DMS 273 treated with DMSO at 0.1 percent for 48 hours (cell line): ENCODE data around the gene EPHA8.

Experiments
- DNase-seq: peaks from one replicate; lab custom pipeline; 2025; lab: John Stamatoyannopoulos, UW

The EPHA8 gene

DNA sequence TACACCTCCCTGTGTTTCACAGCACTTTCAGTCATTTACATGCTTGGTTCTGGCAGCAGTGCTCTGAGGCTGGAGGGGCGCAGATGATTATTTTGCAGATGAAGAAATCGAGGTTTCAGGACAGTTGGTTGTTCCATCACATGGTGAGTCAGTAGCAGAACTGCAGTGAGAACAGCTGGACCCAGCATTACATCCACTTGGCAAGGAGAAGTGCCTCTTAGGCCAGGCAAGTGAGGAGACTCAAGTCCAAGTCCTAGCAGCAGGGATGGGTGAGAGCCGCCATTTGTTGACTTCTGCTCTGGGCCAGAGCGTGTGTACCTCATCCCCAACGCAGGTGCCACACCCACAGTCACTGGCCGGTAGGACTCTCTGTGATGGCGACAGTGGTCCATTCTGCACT is 26.8 kb upstream of the EPHA8 start:
- no peak for DNase-seq

DNA sequence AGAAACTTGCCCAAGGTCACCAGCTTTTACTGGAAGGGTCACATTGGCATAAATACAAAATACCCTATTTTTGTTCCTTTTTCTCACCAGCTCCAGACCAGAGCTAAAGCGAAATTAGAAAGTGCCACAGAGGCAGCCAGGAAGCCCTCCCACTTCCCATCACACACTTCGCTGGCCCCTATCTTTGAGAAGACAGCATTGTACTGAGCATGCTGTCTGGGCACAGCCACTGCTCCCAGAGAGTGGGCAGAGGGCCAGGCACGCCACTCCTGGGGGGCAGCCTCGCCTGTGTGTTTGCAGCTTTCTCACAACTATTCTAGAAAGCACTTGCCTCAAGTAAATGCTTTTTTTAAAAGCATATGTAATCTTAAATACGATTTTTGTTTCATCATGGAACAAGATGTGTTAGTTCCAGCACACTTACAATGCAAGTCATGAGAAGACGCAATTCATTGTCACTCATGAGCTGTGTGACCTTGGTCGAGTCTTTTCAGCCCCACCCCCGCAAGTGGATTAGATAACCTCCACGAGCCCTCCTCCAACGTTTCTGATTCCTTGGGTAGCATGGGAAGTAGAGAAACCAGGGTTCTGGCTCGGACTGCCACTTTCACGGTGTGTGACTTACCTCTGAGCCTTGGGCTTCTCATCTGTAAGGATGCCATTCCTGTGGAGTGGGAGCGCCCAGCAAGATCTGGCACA is 25.7 kb upstream of the EPHA8 start:
- no peak for DNase-seq

DNA sequence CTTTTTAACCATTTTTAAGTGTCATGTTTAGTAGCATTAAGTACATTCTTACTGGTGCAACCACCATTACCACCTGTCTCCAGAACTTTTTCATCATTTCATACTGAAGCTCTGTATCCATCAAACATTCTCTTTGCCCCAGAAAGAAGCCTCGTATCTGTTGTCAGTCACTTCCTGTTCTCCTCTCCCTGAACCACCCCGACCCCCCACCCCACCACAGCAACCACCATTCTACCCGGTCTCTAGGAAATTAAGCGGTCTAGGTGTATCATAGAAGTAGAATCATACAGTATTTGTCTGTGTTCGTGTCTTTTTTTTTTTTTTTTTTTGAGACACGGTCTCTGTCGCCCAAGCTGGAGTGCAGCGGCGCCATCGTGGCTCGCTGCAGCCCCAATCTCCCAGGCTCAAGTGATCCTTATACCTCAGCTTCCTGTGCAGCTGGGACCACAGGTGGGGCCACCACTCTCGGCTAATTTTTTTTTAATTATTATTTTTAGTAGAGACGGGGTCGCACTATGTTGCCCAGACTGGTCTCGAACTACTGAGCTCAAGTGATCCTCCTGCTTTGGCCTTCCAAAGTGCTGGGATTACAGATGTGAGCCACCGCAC is 23.7 kb upstream of the EPHA8 start:
- no peak for DNase-seq

DNA sequence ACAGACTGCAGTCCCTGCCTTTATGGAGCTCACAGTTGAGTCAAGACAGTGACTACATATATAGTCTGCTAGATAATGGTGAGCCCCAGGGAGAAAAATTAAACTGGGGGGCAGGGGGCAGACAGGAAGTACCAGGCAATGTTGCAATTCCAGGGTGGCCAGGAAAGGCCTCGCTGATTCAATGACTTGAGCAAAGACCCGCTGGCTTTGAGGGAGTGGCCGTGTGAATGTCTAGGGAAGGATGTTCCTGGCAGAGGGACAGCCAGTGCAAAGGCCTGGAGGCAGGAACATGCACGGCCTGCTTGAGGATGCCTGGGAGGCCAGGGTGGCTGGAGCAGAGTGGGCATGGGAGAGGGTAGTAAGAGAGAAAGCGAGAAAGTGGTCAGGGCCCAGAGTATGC is 23.0 kb upstream of the EPHA8 start:
- no peak for DNase-seq

DNA sequence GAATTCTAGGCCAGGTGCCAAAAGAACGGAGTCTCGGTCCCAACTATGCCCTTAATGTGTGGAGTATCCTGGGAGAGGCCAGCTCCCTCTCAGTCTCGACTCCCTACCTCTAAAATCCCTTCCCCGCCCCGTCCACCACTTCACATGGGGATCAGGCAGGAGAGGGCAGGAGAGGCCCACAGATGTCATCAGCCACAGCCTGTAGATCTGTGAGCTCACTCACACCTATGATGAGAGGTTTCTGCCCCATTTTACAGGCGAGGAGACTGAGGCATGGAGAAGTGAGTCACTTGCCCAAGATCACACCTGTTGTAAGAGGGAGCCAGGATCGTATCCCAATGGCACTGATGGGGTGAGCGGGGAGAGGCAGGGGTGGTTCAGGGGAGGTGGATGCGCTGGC is 20.4 kb upstream of the EPHA8 start:
- DNase-seq: no peak

DNA sequence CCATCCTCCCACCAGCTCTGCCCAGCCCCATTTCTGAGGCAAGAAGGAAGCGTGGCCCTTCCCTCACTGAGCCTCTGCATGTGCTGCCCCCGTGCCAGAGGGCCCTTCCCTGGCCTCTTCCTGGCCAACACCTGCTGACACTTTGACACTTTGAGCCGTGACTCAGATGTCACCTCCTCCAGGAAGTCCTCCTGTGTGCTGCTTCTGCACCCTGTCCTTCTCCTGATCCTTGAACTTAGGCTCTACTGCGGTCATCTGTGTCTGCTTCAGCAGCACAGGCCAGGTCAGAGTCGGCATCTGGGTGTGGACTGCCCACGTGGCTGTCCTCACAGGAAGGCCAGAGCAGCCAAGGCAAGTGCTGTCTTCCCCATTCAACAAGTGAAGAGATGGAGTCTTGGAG is 19.6 kb upstream of the EPHA8 start:
- no peak for DNase-seq

DNA sequence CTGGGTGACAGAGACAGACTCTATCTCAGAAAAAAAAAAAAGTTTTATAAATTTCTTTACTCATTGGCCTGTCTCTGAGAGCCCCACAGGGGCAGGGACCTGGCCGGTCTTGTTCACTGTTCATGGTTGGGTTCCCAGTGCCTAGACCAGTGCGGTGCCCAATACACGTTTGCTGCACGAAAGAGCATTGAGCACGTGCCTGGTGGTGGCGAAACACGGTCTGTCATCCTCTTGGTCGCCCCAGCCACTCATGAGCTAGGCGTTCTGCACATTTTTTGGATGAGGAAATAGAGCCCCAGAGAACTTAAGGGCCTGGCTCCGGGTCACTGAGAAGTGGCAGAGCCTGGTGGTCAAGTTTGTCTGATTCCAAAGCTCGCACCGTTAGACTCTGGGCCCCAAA is 18.7 kb upstream of the EPHA8 start:
- DNase-seq: no peak

DNA sequence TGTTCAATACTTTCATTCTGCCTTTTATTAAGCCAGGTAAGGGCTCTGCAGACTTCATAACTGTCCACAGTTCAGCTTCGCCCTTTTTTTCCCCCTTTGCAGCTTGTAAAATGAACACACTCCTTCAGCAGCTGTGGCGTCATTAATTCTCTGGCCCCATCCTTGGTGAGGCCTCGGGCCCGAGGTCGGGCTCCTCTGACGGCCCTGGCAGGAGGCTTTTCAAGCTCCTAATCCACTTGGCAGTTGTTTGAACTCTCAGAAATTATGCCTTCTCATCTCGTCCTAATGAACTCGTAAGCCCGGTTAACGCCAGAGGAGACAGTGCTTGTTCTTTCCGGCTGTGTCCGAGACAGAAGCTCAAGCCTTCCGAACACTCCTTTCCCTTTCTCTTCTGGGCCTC is 18.1 kb upstream of the EPHA8 start:
- no peak for DNase-seq

DNA sequence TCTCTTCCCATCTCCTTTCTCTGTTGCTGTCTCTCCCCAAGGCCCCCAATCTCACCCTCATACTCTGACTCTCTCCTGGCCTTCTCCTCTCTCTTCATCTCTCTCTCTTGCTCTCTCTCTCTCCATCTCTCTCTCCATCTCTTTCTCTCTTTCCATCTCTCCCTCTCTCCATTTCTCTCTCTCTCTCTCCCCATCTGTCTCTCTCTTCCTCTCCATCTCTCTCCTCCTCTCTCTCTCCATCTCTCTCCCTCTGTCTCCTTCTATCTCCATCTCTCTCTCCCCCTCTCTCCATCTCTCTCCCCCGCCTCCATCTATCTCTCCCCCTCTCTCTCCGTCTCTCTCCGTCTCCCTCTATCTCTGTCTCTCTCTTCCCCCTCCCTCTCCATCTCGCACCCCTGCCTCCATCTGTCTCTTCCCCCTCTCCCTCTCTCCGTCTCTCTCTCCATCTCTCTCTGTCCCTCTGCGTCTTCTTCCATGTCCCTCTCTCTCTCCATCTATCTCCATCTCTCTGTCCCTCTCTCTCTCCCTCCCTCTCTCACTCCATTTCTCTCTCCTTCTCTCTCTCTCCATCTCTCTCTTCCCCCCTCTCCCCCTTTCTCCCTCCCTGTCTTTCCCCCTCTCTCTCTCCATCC is 16.0 kb upstream of the EPHA8 start:
- DNase-seq: no peak

DNA sequence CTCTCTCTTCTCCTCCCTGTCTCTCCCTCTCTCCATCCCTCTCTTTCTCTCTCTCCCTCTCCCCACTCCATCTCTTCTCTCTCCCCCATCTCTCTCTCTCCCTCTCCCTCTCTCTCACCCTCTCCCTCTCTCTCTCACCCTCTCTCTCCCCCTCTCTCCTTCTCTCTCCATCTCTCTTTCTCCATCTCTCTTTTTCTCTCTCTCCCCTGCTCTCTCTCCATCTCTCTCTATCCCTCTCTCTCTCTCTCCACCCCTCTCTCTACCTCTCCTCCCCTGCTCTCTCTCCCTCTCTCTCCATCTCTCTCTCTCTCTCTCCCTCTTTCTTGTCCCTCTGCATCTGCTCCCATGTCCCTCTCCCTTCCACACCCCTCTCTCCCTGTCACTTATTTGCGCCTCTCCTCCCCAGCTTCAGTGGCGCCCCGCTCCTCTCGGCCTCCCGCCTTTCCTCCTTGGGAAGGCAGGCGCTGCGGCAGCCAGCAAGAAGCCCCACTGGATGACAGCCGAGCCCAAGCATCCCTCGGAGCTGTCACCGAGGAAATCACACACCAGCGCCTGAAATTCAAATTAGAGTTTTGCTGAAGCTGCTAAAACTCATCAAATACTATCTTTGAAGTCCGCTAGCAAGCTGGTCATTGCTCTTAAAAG is 15.3 kb upstream of the EPHA8 start:
- no peak for DNase-seq

DNA sequence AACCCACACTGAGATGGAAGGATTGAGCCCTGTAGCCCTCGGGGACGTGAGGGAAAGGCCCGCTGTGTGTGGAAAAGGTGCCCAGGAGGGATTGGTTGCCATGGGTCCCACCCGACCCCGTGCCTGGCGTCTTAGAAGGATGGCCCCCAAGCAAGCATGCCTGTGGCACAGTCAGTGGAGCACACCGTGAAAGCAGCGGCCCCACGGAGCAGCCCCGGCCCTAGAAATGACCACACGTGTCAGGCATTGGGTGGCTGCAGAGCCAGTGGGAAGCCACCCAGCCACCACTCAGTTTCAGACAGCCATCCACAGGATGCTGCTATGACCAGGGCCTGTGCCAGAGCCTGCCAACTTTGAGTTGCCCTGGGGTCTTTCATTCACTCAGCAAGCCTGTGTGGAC is 13.3 kb upstream of the EPHA8 start:
- DNase-seq: no peak

DNA sequence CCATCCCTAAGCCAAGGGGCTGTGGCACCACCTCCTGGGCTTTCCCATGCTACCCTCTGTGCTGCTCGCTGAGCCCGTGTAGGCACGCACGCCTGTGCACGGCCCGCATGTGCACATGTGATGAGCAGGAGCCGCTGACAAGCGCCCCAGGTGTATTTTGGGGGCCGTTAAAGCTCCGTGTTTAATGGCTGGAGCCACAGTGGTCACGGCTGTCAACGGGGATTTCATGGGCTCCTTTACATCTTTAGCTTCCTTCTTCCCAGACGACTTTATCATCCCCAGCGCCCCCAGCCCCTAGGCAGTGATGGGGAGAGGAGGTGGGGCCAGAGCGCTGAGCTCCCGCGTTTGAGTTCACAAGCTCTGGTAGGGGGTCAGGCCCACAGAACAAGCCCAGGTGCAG is 11.7 kb upstream of the EPHA8 start:
- no peak for DNase-seq

DNA sequence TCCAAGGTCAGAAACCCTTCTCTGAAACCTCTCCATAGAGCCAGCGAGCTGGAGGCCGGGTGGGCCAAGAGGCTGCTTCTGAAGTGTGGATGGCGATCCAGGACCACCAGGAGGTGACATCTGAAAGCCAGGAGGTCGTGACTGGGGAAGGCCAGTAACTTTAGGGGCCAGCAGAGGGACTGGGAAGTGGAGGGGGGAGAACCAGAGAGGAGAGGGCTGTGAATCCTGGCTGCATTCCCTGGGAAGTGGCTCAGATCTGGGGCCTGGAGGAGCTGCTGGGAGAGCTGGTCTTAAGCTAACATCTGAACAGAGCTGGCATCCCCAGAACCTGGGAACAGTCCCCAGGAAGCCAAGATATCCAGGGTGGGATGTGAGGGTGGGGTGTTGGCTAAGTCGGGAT is 11.3 kb upstream of the EPHA8 start:
- DNase-seq: no peak

DNA sequence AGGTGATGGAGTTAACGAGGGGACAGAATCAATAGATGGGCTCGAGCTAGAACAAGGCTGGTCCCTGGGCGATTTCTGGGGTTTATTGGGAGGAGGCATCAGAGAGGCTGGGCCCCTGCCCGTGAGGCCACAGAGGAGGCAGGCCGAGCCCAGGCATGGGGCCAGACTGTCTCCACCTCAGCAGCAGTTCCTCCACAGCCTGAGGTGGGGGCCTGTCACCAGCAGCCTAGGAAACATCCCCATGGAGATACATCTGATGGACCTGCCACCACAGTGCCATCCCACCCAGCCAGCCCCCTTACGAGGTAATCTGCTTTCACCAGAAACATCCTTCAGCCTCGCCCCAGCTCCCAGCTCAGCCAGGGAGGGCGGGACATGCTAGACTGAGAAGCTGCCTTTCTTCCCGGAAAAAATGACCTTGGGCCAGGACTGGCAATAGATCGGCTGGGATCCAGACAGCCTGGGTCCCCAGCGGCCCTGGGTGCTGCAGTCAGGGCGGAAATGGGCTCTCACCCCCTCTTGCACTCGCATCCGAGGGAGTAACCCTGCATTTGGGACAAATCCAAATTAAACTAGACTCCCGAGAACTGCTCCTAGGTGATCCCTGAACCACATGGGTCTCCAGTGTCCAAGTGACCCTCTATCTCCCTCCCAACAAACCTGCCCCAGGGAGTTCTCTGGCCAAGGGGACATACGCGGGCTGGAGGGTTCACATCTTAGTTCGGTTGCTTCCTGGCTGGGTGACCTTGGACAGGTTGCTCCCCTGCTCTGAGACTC is 10.0 kb upstream of the EPHA8 start:
- DNase-seq: no peak

DNA sequence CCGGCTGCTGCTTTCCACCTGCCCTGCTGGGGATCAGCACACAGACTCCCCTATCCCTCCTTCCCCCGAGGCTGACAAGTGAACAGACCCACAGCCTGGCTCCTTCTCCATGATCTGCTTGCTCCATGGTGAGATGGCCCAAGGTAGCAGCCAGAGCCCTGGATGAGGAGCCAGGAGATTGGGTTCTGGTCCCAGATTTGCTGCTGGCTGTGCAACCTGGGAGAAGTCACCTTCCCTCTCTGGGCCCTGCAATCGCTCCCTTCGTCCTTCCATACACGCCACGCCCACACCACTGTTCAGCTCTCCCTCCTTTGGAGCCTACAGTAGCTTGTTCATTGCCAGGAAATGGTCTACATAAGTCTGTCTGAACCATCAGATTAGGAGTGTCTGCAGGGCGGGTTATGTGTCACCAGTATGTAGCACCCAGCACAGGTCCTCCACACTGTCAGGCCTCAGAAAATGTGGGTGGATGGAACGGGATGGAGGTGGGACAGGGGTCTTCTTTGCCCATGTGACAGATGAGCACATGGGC is 9.2 kb upstream of the EPHA8 start:
- DNase-seq: no peak

DNA sequence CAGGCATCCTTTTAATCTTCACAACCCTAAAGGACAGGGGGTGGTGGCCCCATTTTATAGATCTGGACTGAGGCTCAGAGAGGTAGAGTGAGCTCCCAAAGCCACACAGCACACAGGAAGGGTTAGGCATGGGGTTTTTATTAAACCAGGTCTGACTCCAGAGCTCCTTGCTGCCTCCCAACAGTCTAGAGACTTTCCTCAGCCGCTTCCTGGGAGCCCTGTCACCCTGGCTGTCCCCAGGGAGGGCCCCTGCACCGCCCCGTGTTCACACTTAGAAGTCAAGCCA is 8.0 kb upstream of the EPHA8 start:
- DNase-seq: no peak

DNA sequence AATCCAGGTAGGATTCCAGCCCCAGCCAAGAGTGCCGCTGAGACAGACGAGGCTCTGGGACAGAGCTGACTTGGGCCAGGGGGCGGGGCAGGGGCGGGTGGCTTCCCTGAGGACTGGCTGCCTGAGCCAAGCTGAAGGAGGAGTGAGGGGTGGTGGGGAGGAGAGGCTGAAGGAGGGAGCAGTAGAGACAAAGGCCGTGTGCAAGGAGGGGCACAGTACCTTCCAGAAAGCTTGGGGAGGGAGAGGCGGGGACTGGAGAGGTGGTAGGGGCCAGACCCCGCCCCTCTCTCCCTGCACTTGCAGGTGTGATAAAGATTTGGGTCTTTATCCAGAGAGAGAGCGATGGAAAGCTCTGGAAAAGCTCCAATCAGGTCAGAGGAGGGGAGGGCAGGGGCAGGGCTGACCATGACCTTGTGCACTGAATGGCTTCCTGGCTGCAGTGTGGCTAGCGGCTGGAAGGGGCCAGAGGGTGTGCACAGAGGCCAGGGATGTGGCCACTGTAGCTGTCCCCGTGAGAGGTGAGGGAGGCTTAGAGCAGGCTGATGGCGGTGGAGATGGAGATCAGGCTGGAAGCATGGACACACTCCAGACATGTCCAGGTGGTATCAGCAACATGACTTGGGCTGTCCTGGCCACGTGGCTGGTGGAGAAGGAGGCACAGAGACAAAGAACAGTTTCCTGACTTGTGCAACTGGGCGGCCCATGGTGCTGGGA is 6.7 kb upstream of the EPHA8 start:
- no peak for DNase-seq

DNA sequence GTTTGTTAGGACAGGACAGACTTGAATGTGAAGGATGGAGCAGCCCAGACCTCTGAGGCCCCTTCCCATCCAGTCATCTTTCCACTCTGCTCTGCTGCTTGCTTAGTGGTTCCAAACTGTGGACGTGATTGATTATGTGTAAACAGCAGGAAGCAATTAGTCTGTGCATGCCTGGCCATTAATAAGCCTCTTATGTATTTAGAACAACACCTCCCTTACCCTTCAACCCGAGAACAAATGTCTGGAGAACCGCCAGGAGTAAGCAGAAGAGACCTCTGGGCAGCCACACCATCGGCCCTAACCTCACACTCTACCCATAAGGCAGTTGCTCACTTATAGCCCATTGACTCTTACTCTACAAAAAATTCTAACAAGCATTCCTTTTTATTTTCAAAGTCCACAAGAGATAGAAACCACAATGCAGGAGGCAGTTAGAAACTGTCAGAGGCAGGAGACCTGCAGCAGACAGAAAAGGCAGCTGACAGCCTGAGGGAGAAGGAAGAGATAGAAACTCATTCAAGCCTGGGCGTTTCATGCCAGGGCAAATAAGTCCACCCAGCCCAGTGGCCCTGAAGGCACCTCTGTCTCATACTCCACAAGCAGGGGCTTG is 5.8 kb upstream of the EPHA8 start:
- DNase-seq: no peak

DNA sequence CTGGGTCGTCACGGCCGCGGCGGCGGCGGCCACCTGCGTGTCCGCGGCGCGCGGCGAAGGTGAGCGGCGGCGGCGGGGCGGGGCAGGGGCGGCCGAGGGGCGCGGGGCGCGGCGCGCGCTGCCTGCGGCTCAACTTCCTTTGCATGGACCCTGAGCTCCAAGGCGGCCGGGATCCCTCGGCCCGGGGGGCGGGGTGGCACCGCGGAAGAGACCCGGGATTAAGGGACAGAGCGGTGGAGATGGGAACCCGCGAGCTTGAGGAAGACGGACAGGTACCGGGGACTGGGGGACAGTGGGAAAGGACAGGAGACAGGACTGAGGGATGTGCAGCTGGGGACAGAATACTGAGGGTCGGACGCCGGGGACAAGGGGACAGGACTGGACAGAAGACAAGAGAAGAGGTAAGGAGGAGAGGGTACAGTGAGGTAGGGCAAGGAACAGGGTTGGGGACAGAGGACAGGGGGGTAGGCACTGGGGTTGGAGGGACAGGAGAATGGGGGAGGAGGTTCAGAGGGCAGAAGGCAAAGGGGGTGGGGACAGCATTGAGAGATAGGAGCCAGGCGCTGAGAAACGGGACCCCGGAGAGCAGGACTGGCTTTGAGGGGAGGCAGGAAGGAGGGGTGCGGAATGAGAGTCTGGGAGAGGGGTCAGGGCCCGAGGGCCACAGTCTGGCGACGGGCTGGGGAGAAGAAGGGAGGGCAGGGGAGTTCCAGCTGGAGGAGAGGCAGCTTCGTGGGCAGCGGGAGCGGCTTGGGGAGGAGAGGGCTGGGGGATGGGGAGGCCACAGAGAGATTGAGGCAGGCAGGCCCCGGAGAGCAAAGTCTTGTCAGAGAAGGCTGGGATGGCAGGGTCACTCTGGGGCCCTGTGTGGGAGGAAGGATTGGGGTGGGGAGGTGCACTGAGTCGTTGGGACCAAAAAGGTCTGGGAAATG is 648 bp downstream of the EPHA8 start:
- no peak for DNase-seq

DNA sequence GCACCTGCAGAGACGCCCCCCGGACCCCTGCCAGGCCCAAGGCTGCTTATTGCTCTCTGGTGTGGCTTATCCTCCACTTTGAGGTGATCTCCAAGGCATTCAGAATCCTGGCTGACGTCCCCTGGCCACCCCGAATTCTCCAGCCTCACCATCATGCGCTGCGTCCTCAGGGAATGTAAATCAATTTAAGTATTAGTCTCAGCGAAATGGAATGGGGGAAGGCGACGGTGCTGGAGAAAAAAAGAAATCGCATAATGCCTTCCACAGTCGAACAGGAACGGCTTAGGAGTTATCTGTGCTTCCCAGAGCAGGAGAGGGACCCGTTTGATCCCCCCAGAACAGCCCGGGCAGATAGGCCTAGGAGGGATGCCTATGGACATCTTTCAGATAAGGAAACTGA is 2.9 kb downstream of the EPHA8 start:
- no peak for DNase-seq
